Stimulated activated naive B cell treated with anti-CD40 and anti-IgM and Interleukin-4, amounts not matched to agents 10 μg/mL and 1 μg/mL and 100 μg/mL, for 72 hours (primary cell): ENCODE results near the gene HPS3.

ENCODE experiments used
- ATAC-seq, 2 donors: fragments of 150-1000 bp; cut with Tn5 transposase; replicated peaks; 2 replicates each; pipeline ENCODE4 v1.10.0; 2021; ENCODE audit warnings: moderate library complexity in 1 of 2
- DNase-seq: peaks from one replicate; pipeline ENCODE4 v3.0.0; 2021
- H3K27ac Mint-ChIP-seq: one replicate; pipeline ENCODE4 v1.8.0; 2022; ENCODE audit warnings: mild to moderate bottlenecking, mixed read lengths
- H3K27me3 Mint-ChIP-seq, 2 donors: one replicate each; pipeline ENCODE4 v1.8.0; 2022; ENCODE audit warnings: mixed read lengths in 2 of 2
- H3K36me3 Mint-ChIP-seq, 2 donors: one replicate each; pipeline ENCODE4 v1.8.0; 2022; ENCODE audit warnings: mixed read lengths in 2 of 2, mild to moderate bottlenecking in 1 of 2
- H3K4me1 Mint-ChIP-seq, 2 donors: one replicate each; pipeline ENCODE4 v1.8.0; 2022; ENCODE audit warnings: mixed read lengths in 2 of 2, mild to moderate bottlenecking in 1 of 2
- H3K4me3 Mint-ChIP-seq, 2 donors: one replicate each; pipeline ENCODE4 v1.8.0; 2022; ENCODE audit warnings: mild to moderate bottlenecking in 2 of 2, mixed read lengths in 2 of 2, moderate library complexity in 1 of 2
- H3K9me3 Mint-ChIP-seq, 2 donors: one replicate each; pipeline ENCODE4 v1.8.0; 2022; ENCODE audit warnings: mixed read lengths in 2 of 2, mild to moderate bottlenecking in 1 of 2

The HPS3 gene

DNA sequence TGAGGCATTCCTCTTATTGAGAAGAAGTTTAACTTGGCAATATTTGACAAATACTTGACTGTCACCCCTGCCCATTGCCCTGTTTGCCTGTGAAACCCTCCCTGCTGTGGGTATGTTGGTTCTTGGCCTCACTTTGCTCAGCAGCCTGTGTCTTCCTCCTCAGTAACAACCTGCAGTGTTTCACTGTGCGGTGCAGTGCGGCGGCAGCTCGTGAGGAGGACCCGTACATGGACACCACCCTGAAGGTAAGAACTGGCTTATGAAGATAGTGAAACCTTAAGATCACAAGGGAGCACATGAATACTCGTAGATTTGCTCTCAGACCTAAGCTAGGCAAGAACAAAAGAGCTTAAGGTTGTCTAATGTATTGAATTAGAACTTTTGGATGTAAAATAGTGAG is 21.0 kb downstream of the HPS3 start:
- no peaks in the 10 kb centered on the region for H3K27me3 Mint-ChIP-seq
- DNase-seq (no peak), ATAC-seq (no peak)
- H3K4me1 Mint-ChIP-seq = peaks cover 23 to 40% of the 10 kb centered on the region in 2 donors
- H3K27ac Mint-ChIP-seq = no peak overlapping the region
- no peak overlapping the region for H3K4me3 Mint-ChIP-seq
- no peaks in the 10 kb centered on the region for H3K9me3 Mint-ChIP-seq
- H3K36me3 Mint-ChIP-seq = peaks cover 25 to 39% of the 10 kb centered on the region in 2 donors

DNA sequence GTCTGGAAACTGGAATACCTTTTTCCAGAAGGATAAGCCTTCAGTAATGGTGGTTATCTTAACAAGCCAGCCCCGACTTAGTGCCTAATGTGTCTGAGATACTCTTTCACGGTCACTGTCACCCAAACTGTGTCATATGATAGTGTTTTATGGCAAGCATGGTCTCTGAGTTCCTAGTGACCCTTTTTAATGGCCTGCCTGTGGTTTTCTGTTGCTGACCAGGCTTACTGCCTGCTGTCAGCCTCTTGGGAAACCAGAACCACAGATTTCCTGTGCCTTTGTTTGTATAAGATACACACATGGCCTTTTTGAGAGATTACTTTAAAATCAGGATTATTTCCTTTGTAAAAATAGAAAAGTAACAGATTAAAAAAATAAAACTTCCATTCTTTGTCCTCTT is 22.4 kb downstream of the HPS3 start:
- H3K27me3 Mint-ChIP-seq = no peaks in the 10 kb centered on the region
- no peak overlapping the region for H3K27ac Mint-ChIP-seq
- no peak overlapping the region for H3K4me3 Mint-ChIP-seq
- H3K9me3 Mint-ChIP-seq = no peaks in the 10 kb centered on the region
- DNase-seq (no peak), ATAC-seq (no peak)
- H3K4me1 Mint-ChIP-seq = peaks cover 21 to 40% of the 10 kb centered on the region in 2 donors
- H3K36me3 Mint-ChIP-seq = peaks cover 30 to 44% of the 10 kb centered on the region in 2 donors

DNA sequence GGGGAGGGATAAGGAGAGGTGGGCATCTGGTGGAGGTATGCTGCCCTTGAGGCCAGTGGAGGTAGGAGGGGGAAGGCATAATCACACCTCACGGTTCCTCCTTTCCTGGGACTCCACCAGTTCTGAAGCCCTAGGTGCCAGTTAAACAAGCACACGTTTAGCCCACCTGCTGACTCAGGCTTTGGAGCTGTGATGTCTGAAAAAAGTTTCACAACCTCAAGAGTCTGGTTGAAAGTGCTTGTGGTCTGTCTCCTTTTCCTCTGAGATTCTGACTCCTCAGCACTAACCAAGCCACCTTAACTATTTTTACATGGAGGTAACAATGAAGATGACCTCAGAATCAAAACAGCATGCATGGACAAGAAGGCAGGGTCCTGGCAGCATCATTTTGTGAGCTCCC is 23.0 kb downstream of the HPS3 start:
- no peak overlapping the region for H3K27ac Mint-ChIP-seq
- H3K9me3 Mint-ChIP-seq = no peaks in the 10 kb centered on the region
- no peaks in the 10 kb centered on the region for H3K27me3 Mint-ChIP-seq
- DNase-seq (no peak), ATAC-seq (peak; percentile 95 to 97)
- H3K4me3 Mint-ChIP-seq = no peak overlapping the region
- peaks cover 33 to 48% of the 10 kb centered on the region in 2 donors for H3K36me3 Mint-ChIP-seq
- H3K4me1 Mint-ChIP-seq = peaks cover 21 to 40% of the 10 kb centered on the region in 2 donors

DNA sequence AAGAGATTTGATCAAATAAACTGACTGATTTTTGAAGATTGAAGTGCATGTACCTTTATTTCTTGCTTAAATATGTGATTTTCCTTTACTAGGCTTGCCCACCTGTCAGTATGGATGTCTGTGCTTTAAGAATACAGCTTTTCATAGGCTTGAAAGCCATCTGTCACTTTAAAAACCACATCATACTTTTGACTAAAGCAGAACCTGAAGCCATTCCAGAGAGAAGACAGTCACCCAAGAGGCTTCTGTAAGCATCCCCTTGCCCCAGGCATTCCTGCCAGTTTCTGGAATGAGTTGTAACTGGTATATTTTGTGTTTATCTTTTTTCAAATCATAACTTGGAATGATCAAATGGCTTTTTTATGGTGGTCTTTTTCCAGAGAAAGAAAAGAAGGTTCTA is 24.0 kb downstream of the HPS3 start:
- Mint-ChIP-seq H3K9me3 (no peaks in the 10 kb centered on the region), H3K27ac (peak overlapping the region; percentile 9), H3K27me3 (no peaks in the 10 kb centered on the region), H3K4me3 (no peak overlapping the region), H3K36me3 (peaks cover 31 to 44% of the 10 kb centered on the region in 2 donors), H3K4me1 (peaks cover 21 to 34% of the 10 kb centered on the region in 2 donors)
- ATAC-seq (no peak), DNase-seq (no peak)

DNA sequence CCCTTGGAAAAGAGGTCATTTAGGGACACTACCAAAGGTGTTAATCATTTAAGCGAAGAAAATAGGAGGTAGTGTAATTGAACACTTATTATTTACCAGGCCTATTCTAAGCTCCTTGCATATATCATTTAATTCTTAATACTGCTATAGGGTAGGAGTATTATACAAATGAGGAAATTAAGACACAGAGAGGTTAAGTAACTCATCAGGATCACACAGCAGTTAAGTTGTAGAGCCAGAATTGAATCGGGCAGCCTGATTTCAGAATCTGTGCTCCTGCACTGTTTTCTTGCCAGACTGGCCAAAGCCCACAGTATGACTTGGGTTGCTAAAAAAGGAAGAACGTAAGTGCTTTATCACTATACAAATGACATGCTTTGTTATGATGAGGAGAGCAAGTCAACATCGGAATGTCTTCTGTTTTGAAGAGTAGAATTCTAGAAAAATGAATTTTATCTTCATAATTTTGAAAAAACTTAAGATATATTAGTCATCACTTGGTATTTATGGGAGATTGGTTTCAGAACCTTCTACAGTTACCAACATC is 31.4 kb downstream of the HPS3 start:
- no peak for DNase-seq
- no peak for ATAC-seq

DNA sequence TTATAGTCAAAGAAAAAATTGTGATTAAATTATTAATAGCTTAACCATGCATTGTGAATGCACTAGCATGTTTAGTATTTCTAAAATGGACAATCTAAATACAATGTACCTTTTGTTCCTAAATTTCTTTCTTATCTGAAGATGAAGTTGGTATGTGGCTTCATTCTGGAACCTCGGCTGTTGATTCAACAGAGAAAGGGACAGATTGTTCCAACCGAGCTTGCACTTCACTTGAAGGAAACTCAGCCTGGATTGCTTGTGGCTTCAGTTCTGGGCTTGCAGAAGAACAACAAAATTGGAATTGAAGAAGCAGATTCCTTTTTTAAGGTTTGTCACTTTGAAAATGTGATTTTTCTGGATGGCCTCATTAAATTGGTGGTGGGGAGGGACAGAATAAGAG is 32.6 kb downstream of the HPS3 start:
- no peak for DNase-seq
- Mint-ChIP-seq H3K27ac (no peak overlapping the region), H3K27me3 (no peaks in the 10 kb centered on the region), H3K9me3 (no peaks in the 10 kb centered on the region), H3K4me1 (peaks cover 0 to 9% of the 10 kb centered on the region in 2 donors), H3K4me3 (no peak overlapping the region), H3K36me3 (peaks cover 35 to 44% of the 10 kb centered on the region in 2 donors)
- no peak for ATAC-seq

More for the DNA sequence above, 31.4 kb downstream of the HPS3 start:
- H3K9me3 Mint-ChIP-seq = no peaks in the 10 kb centered on the region
- H3K4me3 Mint-ChIP-seq = no peak overlapping the region
- peaks cover 36 to 46% of the 10 kb centered on the region in 2 donors for H3K36me3 Mint-ChIP-seq
- no peaks in the 10 kb centered on the region for H3K27me3 Mint-ChIP-seq
- H3K4me1 Mint-ChIP-seq = peaks cover 0 to 9% of the 10 kb centered on the region in 2 donors
- no peak overlapping the region for H3K27ac Mint-ChIP-seq

DNA sequence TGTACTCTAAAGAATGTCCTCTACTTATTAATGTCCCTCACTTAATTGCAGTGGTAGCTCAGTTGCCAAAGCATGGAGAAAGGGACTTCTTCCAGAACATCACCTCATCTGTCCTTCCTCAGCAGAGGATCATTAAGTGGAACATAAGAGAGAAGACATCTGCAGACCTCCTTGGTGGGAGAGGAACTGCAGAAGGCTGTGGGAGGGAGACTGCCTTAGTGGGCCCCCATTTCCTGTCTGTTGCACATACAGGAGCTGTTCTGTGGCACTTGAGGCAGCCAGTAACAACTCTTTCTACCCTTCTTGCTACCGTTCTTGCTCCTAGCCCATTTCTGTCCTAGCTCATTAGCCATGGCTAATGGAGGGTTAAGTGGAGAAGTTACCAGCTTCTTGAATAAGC is 33.6 kb downstream of the HPS3 start:
- no peaks in the 10 kb centered on the region for H3K27me3 Mint-ChIP-seq
- ATAC-seq (no peak), DNase-seq (no peak)
- peaks cover 35 to 44% of the 10 kb centered on the region in 2 donors for H3K36me3 Mint-ChIP-seq
- no peaks in the 10 kb centered on the region for H3K9me3 Mint-ChIP-seq
- no peak overlapping the region for H3K4me3 Mint-ChIP-seq
- no peak overlapping the region for H3K27ac Mint-ChIP-seq
- H3K4me1 Mint-ChIP-seq = peaks cover 0 to 9% of the 10 kb centered on the region in 2 donors

DNA sequence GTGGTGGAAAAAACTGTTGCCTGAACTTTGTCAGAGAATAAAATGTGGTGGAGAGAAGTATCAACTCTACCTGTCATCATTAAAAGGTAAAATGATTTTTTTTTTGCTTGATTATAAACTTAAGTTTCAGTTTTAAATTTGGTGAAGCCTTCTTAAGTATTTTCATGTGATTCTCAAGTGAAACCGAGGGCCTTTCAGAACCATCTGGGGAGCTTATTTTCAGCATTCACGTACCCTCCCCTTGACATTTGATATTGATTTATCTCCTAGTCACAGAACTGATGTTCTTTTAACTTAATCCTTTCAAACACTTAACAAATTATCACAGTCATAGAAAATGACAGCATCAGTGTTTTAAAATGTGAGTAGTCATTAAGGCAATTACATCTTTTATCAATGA is 38.5 kb downstream of the HPS3 start:
- ATAC-seq = no peak
- H3K36me3 Mint-ChIP-seq = peaks cover 38 to 43% of the 10 kb centered on the region in 2 donors
- no peak overlapping the region for H3K4me3 Mint-ChIP-seq

DNA sequence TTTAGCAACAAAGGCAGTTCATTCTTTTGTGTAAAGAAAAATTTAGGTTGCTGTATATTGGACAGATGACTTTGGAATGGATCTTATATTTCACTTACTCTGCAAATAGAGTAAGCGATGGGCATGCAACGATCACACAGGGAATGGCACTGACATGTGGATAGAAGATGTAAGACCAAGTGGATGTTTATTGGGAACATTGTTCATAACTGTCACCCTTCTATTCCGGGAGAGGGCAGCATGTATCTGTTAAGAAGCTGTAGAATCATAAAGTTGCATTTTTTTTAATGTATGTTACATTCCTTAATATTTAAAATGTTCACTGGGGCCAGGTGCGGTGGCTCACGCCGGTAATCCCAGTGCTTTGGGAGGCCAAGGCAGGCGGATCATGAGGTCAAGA is 41.2 kb downstream of the HPS3 start:
- no peaks in the 10 kb centered on the region for H3K27me3 Mint-ChIP-seq
- ATAC-seq (no peak), DNase-seq (no peak)
- H3K4me3 Mint-ChIP-seq = no peak overlapping the region
- H3K9me3 Mint-ChIP-seq = no peaks in the 10 kb centered on the region
- peaks cover 37 to 48% of the 10 kb centered on the region in 2 donors for H3K36me3 Mint-ChIP-seq
- H3K27ac Mint-ChIP-seq = no peak overlapping the region
- H3K4me1 Mint-ChIP-seq = peaks cover 7 to 15% of the 10 kb centered on the region in 2 donors

More for the DNA sequence above, 38.5 kb downstream of the HPS3 start:
- peaks cover 0 to 9% of the 10 kb centered on the region in 2 donors for H3K4me1 Mint-ChIP-seq
- H3K27ac Mint-ChIP-seq = no peak overlapping the region
- no peaks in the 10 kb centered on the region for H3K27me3 Mint-ChIP-seq
- H3K9me3 Mint-ChIP-seq = no peaks in the 10 kb centered on the region
- DNase-seq = no peak

DNA sequence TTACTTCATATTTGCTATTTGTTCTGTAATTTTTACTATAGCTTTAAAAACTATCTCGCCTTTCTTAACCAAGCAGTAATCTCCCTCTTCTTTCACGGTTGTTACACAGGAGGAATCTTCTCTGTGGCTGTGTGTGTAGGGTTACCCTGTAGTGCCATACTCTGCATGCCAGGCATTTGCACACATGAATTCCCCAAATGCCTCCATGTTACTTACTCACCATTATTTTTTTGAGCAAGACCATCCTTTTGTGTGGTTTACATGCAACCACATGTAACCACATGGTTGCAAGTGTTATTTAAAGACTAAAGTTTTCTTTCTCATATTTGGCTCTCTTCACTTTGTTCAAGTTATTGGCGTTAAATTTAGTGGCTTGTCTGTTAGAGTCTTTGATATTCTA is 45.5 kb downstream of the HPS3 start:
- ATAC-seq = peak; percentile 77 to 82
- Mint-ChIP-seq H3K27me3 (no peaks in the 10 kb centered on the region), H3K4me1 (peaks cover 4 to 15% of the 10 kb centered on the region in 2 donors), H3K4me3 (no peak overlapping the region), H3K36me3 (peaks cover 27 to 36% of the 10 kb centered on the region in 2 donors), H3K27ac (peak overlapping the region; percentile 26), H3K9me3 (no peaks in the 10 kb centered on the region)
- DNase-seq = no peak

DNA sequence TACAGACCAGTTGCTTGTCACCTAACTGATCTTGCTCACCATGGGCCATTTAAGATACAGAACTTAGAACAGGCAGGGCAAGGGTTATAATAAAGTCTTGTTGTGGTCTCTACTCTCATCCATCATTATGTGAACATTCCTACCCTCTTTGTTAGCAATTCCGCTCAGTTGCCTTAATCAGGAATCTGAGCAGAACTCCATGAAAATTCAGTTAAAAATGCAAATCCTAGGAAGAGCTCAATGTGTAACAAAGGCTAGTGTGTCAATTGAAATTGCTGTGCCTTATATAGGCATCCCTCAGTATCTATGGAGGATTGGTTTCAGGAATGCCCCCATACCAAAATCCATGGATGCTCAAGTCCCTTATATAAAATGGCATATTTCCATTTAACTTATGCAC is 47.7 kb downstream of the HPS3 start:
- Mint-ChIP-seq H3K27ac (no peak overlapping the region), H3K4me3 (no peak overlapping the region)
- no peak for ATAC-seq

DNA sequence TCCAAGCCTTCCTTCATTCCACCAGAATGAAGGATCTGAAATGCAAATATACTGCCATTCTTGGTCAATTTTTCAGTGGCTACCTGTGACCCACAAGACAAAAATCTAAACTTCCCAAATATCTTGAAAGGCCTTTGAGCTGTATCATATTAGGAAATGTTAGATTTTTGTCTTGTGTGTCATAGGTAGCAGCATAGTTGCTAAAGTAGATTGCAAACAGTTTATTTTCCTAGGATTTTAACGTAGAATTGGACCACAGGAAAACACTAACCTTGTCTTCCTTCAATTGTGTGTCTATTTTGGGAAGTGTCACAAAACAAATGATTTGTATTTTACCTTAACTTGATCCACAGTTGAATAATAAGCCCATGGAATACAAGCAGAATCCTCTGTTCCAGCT is 49.8 kb downstream of the HPS3 start:
- no peaks in the 10 kb centered on the region for H3K9me3 Mint-ChIP-seq
- peaks cover 4 to 13% of the 10 kb centered on the region in 2 donors for H3K4me1 Mint-ChIP-seq
- no peak overlapping the region for H3K4me3 Mint-ChIP-seq
- peaks cover 11 to 20% of the 10 kb centered on the region in 2 donors for H3K36me3 Mint-ChIP-seq
- ATAC-seq (no peak), DNase-seq (no peak)
- H3K27me3 Mint-ChIP-seq = no peaks in the 10 kb centered on the region
- H3K27ac Mint-ChIP-seq = no peak overlapping the region

More for the DNA sequence above, 47.7 kb downstream of the HPS3 start:
- Mint-ChIP-seq H3K27me3 (no peaks in the 10 kb centered on the region), H3K4me1 (peaks cover 4 to 15% of the 10 kb centered on the region in 2 donors), H3K9me3 (no peaks in the 10 kb centered on the region), H3K36me3 (peaks cover 16 to 28% of the 10 kb centered on the region in 2 donors)
- DNase-seq = no peak

DNA sequence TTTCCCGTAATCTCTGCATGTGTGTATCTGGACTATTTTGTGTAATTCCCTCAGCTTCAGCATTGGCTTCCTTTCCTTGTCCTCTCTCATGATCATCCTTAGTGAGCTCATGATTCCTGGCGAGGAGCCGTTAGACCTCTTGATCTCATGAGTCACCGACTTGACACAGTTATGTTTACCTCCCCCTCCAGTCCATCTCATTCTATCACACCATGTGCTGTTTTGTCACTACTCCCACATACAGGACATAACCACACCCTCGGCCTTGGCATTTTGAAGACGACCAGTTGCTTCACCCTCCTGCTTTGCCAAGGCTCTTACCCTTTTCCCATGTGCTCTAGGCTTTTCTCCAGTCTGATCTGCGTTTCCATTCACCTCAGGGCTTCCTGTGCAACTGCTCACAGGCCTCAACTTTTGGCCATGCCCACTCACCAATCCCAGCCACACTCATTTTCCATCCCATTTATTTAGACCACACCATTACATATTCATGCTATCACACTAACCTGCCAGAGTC is 50.7 kb downstream of the HPS3 start:
- peaks cover 2 to 4% of the 10 kb centered on the region in 2 donors for H3K4me1 Mint-ChIP-seq
- no peak overlapping the region for H3K27ac Mint-ChIP-seq

DNA sequence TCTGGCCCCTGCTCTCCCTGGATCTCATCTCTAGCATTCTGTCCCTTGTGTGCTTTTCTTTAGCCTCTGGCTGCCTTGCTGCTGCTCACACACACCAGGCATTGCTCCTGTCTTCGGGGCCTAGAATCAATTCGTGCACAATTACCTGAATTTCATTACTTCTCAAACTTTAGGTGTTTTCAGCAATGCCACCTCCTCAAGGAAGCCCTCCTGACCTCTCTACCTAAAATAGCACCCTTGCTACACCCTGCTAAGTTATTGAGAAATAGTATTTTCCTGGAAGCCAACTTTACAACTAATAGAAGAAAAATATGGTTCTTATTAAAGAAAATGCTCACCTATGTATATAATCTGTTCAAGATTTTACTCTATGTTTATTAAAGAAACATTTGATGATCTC is 51.7 kb downstream of the HPS3 start:
- Mint-ChIP-seq H3K36me3 (peaks cover 8 to 24% of the 10 kb centered on the region in 2 donors), H3K4me1 (peaks cover 0 to 3% of the 10 kb centered on the region in 2 donors), H3K27ac (no peak overlapping the region), H3K27me3 (no peaks in the 10 kb centered on the region), H3K9me3 (no peaks in the 10 kb centered on the region), H3K4me3 (no peak overlapping the region)
- DNase-seq (no peak), ATAC-seq (no peak)

More for the DNA sequence above, 50.7 kb downstream of the HPS3 start:
- Mint-ChIP-seq H3K4me3 (no peak overlapping the region), H3K9me3 (no peaks in the 10 kb centered on the region), H3K36me3 (peaks cover 9 to 20% of the 10 kb centered on the region in 2 donors), H3K27me3 (no peaks in the 10 kb centered on the region)
- DNase-seq (no peak), ATAC-seq (no peak)

DNA sequence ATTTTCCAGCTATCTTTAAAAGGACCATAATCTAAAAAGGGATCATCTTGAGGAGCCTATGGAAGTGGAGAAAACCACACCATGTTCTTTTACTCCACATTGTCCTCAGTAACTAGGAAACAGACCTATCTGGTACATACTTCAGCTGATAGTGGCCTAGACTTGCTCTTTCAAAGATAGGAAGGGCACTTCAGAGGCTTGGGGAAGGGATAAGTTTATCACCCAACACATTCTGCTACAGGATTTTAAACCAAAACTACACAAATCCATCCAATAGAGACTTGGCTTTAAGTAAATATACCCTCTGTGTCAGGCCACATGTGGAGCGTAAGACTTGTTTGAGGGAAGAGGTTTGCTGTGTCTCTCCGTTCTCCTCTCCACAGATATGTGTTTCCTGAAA is 56.8 kb downstream of the HPS3 start:
- Mint-ChIP-seq H3K9me3 (no peaks in the 10 kb centered on the region), H3K36me3 (peaks cover 1 to 13% of the 10 kb centered on the region in 2 donors), H3K4me1 (peaks cover 5 to 6% of the 10 kb centered on the region in 2 donors), H3K27me3 (no peaks in the 10 kb centered on the region), H3K27ac (no peak overlapping the region), H3K4me3 (no peak overlapping the region)
- ATAC-seq (no peak), DNase-seq (no peak)
